C4-2B (cell line): ENCODE measurements around the gene SSR2.

ENCODE experiments used
- CTCF ChIP-seq: fragments of 450-650 bp; conservative IDR thresholded peaks from 2 replicates; pipeline ENCODE4 v1.5.1; 2017; ENCODE audit warnings: mild to moderate bottlenecking
- ZFX ChIP-seq: fragments of 450-650 bp; IDR thresholded peaks from 2 replicates; pipeline ENCODE4 v1.6.1; 2017

- TF ChIP-seq CTCF (no peak), ZFX (no peak)
Measured at GRCh38 chr1:156051011-156051725, 30.4 kb upstream of the SSR2 start.
